Transverse colon (tissue), 4 donors: ENCODE measurements around the gene GHITM.

ENCODE experiments used
- POLR2A ChIP-seq: fragments of 450-650 bp; IDR thresholded peaks from one replicate; pipeline ENCODE4 v1.6.1; 2016; ENCODE audit warnings: antibody characterized with exemption, mild to moderate bottlenecking, moderate library complexity
- POLR2AphosphoS5 ChIP-seq, 3 donors: sonication (generic); formaldehyde crosslinking; IDR thresholded peaks; one replicate each; pipeline ENCODE4 v1.6.1; 2016; ENCODE audit warnings: antibody characterized with exemption in 3 of 3
- TF ChIP-seq, protein P1 (sequence below), 5 experiments: fragments of 200-600 bp in 3 of 5; fragments of 450-650 bp in 2 of 5; sonication (generic) in 3 of 5; IDR thresholded peaks; 1 replicate in 2 of 5; 2 replicates in 3 of 5; pipeline ENCODE4 v1.5.1; 2016 to 2017; ENCODE audit warnings: antibody characterized with exemption in 5 of 5, inconsistent platforms in 3 of 5, mild to moderate bottlenecking in 2 of 5, moderate library complexity in 1 of 5

DNA sequence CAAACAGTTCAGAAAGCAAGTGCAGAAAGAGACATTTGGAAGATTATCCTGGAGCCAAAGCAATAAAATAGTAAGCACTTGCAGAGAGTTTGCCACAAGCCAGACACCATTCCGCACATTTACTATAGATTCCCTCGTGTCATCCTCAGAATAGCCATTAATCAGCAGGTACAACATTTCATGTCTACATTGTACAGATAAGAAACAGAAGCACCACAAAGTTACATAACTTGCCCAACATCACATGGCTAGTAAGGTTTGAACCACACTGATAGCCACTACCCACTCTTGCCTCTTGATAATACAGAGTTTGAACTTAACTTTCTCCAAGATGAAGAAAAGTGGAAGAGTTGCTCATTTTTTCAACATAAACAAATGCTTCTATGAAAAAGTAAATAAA, 40.6 kb upstream of the GHITM start:
- TF ChIP-seq, protein P1, sequence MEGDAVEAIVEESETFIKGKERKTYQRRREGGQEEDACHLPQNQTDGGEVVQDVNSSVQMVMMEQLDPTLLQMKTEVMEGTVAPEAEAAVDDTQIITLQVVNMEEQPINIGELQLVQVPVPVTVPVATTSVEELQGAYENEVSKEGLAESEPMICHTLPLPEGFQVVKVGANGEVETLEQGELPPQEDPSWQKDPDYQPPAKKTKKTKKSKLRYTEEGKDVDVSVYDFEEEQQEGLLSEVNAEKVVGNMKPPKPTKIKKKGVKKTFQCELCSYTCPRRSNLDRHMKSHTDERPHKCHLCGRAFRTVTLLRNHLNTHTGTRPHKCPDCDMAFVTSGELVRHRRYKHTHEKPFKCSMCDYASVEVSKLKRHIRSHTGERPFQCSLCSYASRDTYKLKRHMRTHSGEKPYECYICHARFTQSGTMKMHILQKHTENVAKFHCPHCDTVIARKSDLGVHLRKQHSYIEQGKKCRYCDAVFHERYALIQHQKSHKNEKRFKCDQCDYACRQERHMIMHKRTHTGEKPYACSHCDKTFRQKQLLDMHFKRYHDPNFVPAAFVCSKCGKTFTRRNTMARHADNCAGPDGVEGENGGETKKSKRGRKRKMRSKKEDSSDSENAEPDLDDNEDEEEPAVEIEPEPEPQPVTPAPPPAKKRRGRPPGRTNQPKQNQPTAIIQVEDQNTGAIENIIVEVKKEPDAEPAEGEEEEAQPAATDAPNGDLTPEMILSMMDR (IDR thresholded peaks at IDR 0.05), result no peak
- TF ChIP-seq POLR2AphosphoS5 (IDR thresholded peaks at IDR 0.05), result no peak
- TF ChIP-seq POLR2A, result no peak
